Thyroid gland (tissue), 4 donors: Measurements from ENCODE around the gene MC4R. TPM values are rescaled to one million over a fixed set of nuclear protein-coding genes. Genes with fewer than 3 reads are reported as not detected.
"Not testable (repeated sequence)": the region's sequence is repeated elsewhere in the genome, so short reads cannot be mapped to it uniquely, and the experiment has no call there.

ENCODE experiments used
- DNase-seq, 2 donors: peaks; one replicate each; pipeline ENCODE4 v3.0.0-alpha.2; 2019
- H3K27ac ChIP-seq, 3 donors: fragments of 200-600 bp; sonication (generic); 1 replicate in 2 of 3; 2 replicates in 1 of 3; pipeline ENCODE4 v1.5.1; 2016 to 2019; ENCODE audit warnings: mild to moderate bottlenecking in 1 of 3, moderate library complexity in 1 of 3
- H3K27me3 ChIP-seq: fragments of 200-600 bp; sonication (generic); one replicate; pipeline ENCODE4 v1.5.1; 2019
- H3K36me3 ChIP-seq, 2 donors: fragments of 200-600 bp; sonication (generic); one replicate each; pipeline ENCODE4 v1.5.1; 2016 to 2019
- H3K4me1 ChIP-seq, 2 donors: fragments of 200-600 bp; sonication (generic); one replicate each; pipeline ENCODE4 v1.5.1; 2017 to 2019
- H3K4me3 ChIP-seq, 3 donors: fragments of 200-600 bp; sonication (generic); replicated peaks in 1 of 3; 1 replicate in 2 of 3; 2 replicates in 1 of 3; pipeline ENCODE4 v1.5.1; 2016; ENCODE audit warnings: mild to moderate bottlenecking in 1 of 3
- H3K9me3 ChIP-seq: fragments of 200-600 bp; sonication (generic); one replicate; pipeline ENCODE4 v1.5.1; 2017
- CTCF ChIP-seq, 6 experiments: fragments of 200-600 bp in 3 of 6; fragments of 450-650 bp in 3 of 6; sonication (generic) in 3 of 6; IDR thresholded peaks; one replicate each; pipeline ENCODE4 v1.5.1; 2016 to 2019; ENCODE audit warnings: antibody characterized with exemption in 6 of 6, mild to moderate bottlenecking in 2 of 6, inconsistent platforms in 1 of 6, moderate library complexity in 1 of 6
- POLR2A ChIP-seq, 2 donors: fragments of 450-650 bp; IDR thresholded peaks; one replicate each; pipeline ENCODE4 v1.6.1; 2017; ENCODE audit warnings: antibody characterized with exemption in 2 of 2, mild to moderate bottlenecking in 2 of 2, moderate library complexity in 1 of 2
- WGBS, 2 donors: methylation state at CpG; one replicate each; pipeline ENCODE4 v1.1.5; 2017; 5-methylcytosine and 5-hydroxymethylcytosine counted together
- intact Hi-C: fragments of 100-400 bp; cut with DNase I; formaldehyde crosslinking; loops from one replicate; pipeline ENCODE4 v1.15.1; 2023
- total RNA-seq, 4 donors: library from RNA; depleted of rRNA; stranded (reverse); fragments of >200 nt; gene quantifications; one replicate each; pipeline ENCODE4 v1.2.3, GENCODE V29; 2016

The MC4R gene
- total RNA-seq = not detected

DNA sequence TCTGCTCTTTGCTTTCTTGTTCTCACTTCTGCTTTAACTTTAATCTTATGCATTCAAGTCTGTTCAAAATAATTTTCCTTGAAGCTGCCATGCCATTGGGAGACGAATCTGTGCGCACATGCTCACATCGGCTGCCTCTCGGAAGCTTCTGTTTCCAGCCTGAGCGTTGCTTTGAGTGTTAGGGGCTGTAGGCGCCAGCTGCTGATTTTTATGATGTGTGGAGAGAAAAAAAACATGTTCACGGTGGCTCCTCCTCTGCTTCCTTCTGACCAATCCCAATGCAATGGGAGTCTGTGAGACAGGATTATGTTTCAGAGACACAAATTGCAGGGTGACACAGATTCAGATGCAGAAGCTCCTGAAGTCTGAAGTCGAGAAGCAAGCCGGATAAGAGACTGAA is at the start of gene MC4R:
MC4R (minus strand) TSS at position 180 of the 400 bp plus-strand sequence. CDS start 426 bp downstream, outside the sequence.
- Histone ChIP-seq H3K4me3 (no peak within 1 kb of the TSS), H3K27ac (no peak within 1 kb of the TSS), H3K27me3 (no peaks in the 10 kb centered on the region), H3K9me3 (no peaks in the 10 kb centered on the region), H3K36me3 (no peaks in the 10 kb centered on the region), H3K4me1 (no peaks in the 10 kb centered on the region)
- no peak for TF ChIP-seq POLR2A (IDR thresholded peaks at IDR 0.05)
- no peak for TF ChIP-seq CTCF (IDR thresholded peaks at IDR 0.05)
- 5 to 11% methylated on average over 9 of the region's 9 CpGs for whole genome bisulfite sequencing, 2 donors
- peak in 1 of 2 donors; percentile 3 for DNase-seq
- intact Hi-C loops = no loop called here

DNA sequence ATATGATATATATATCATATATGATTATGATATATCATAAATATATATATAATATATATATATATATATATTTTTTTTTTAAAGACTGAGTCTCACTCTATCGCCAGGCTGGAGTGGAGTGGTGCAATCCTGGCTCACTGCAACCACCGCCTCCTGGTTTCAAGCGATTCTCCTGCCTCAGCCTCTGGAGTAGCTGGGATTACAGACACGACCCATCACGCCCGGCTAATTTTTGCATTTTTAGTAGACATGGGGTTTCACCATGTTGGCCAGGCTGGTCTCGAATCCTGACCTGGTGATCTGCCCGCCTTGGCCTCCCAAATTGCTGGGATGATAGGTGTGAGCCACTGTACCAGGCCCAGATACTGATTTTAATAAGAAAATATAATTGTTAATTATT is 49.7 kb upstream of the MC4R start:
- H3K27me3 ChIP-seq, H3K4me1 ChIP-seq, DNase-seq, H3K36me3 ChIP-seq, H3K27ac ChIP-seq, intact Hi-C loops, H3K9me3 ChIP-seq, H3K4me3 ChIP-seq: not testable (repeated sequence)
- 87 to 94% methylated on average over 8 of the region's 8 CpGs for WGBS, 2 donors

DNA sequence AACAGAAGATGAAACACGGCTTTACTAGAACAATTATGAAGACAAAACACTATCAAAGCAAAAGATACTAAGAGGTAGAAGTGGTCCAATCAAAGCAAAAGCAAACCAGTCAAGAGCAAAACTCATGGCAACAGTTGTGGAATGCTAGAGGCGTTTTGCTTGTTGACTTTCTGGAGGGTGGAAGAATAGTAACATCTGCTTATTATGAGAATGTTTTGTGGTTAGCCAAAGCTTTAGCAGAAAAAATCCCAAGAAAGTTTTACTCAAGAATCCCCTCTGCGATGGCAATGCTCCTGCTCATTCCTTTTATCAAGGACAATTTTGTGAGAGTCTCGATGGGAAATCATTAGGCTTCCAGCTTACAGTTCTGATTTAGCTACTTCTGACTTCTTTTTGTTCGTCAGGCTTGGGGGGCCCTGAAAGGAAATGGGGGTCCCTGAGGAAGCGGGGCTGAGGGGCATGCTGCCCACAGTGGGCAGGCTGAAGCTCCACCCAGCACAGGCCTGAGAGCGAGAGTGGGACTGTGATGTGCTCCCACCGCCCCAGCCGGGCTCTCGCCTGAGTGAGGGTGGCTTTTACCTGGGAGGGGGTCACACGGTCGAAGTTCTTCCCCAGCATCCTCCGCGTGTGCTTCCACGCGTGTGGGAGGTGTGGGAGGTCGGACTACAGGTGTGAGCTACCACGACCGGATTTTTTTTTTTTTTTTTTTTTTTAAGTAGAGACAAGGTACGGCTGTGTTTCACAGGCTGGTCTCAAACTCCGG is 49.0 kb upstream of the MC4R start:
- Histone ChIP-seq H3K4me3 (no peak overlapping the region), H3K36me3 (no peaks in the 10 kb centered on the region), H3K9me3 (no peaks in the 10 kb centered on the region), H3K27me3 (no peaks in the 10 kb centered on the region), H3K27ac (no peak overlapping the region), H3K4me1 (no peaks in the 10 kb centered on the region)
- no peak for DNase-seq
- TF ChIP-seq POLR2A (IDR thresholded peaks at IDR 0.05) (no peak), CTCF (IDR thresholded peaks at IDR 0.05) (no peak)
- WGBS, 2 donors = 84 to 85% methylated on average over 21 of the region's 21 CpGs
- intact Hi-C loops = no loop called here

DNA sequence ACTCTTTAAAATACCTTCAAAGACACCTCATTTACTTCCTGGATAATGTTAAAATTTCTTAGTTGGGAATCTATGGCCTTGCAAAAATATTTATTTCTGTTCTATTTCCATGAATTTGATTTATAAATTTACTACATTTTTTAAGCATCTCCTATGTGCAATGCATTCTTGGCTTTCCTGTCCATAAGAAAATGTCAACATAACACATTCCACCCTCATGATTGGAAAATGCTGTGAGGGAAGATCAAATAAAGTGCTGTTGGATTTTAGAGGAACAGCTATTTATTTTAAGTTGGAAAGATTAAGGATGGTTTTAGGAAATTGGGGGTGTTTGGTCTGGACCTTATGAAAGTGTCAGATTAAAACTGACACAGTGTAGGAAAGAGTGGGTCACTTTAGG is 45.4 kb upstream of the MC4R start:
- Histone ChIP-seq H3K36me3 (no peaks in the 10 kb centered on the region), H3K4me3 (no peak overlapping the region), H3K27me3 (no peaks in the 10 kb centered on the region), H3K27ac (no peak overlapping the region), H3K9me3 (no peaks in the 10 kb centered on the region), H3K4me1 (no peaks in the 10 kb centered on the region)
- intact Hi-C loops = no loop called here
- TF ChIP-seq CTCF (IDR thresholded peaks at IDR 0.05) = no peak
- TF ChIP-seq POLR2A (IDR thresholded peaks at IDR 0.05) = no peak
- no peak for DNase-seq

- 87 to 97% methylated on average over 3 of the region's 3 CpGs for WGBS, 2 donors
- no peak for DNase-seq
- H3K4me3 ChIP-seq = no peak overlapping the region
- no peaks in the 10 kb centered on the region for H3K9me3 ChIP-seq
- H3K36me3 ChIP-seq = no peaks in the 10 kb centered on the region
- TF ChIP-seq POLR2A (IDR thresholded peaks at IDR 0.05) = no peak
- no peak for TF ChIP-seq CTCF (IDR thresholded peaks at IDR 0.05)
- no peaks in the 10 kb centered on the region for H3K27me3 ChIP-seq
- intact Hi-C loops = no loop called here
- H3K27ac ChIP-seq = no peak overlapping the region
- no peaks in the 10 kb centered on the region for H3K4me1 ChIP-seq
Measured at GRCh38 chr18:60413944-60414547, 41.5 kb upstream of the MC4R start.
